HG03066 (cell line): ENCODE data around the gene GAS2L3.
"Not testable (repeated sequence)": the region's sequence is repeated elsewhere in the genome, so short reads cannot be mapped to it uniquely, and the experiment has no call there.

Experiments used
- ATAC-seq: cut with Tn5 transposase; IDR thresholded peaks from one replicate; pipeline ENCODE4 v1.9.1; 2021; ENCODE audit warnings: low read depth; ENCODE audit not compliant: unreplicated experiment

Gene GAS2L3

DNA sequence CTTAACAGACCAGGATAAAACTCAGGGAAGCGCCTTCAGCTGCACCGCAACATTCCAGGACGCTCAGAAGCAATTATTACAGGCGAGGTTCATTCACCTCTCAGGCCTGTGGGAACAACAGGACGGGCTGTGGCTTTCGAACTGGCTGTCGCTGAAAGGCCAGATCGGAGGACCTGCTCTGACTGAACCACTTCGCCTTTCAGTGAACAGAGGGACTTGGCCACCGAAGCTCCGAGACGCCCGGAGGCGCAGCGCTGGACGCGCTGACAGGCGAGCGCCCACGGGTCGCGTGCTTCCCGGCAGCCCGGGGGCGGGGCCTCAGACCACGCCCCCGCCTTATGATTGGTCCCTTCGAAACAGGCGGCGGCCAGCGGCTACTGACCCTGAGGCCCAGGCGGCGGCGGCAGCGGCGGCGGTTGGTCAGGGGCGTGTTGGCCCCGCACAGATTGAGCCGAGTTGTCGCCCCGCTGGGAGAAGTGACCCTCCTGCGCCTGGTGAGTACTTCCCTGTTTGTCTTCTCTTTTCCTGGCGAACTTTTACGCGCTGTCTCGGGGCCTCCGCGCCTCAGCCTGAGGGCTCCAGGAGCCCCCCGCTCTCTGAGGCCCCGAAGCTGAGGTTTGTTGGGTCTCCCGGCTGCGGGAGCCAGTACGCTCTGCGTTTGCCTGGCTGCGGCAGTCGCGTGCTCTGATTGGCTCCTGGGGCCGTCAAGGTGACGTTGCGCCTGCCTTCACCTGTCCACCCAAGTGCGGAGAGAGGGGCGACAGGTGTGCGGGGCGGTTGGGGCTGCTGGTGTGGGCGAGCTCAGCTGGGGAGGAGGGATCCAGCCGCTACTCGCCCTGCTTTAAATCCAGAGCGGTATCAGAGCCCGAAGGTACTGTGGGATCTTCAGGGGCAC lies at the start of gene GAS2L3:
Gene GAS2L3, plus strand, starts transcription at position 393 of the 895 bp plus-strand sequence. CDS start 21,221 bp downstream, outside the sequence.
- peak; percentile 94 for ATAC-seq

DNA sequence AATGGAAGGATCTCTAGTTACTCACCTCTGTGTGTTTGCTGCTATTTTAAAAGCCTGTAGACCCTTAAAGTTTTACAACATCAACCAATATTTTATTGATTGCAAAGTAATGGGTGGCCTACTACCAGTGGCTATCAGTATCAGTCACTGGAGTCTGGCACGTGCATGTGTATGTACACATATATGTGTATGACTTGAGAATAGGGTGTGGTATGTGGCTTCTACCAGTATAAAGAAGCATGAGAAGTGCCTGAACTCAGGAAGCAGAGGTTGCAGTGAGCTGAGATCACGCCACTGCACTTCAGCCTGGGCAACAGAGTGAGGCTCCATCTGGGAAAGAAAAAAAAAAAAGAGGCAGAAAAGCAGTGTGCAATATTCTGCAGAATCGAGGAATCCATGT lies 45.5 kb upstream of the GAS2L3 start:
- ATAC-seq: no peak

DNA sequence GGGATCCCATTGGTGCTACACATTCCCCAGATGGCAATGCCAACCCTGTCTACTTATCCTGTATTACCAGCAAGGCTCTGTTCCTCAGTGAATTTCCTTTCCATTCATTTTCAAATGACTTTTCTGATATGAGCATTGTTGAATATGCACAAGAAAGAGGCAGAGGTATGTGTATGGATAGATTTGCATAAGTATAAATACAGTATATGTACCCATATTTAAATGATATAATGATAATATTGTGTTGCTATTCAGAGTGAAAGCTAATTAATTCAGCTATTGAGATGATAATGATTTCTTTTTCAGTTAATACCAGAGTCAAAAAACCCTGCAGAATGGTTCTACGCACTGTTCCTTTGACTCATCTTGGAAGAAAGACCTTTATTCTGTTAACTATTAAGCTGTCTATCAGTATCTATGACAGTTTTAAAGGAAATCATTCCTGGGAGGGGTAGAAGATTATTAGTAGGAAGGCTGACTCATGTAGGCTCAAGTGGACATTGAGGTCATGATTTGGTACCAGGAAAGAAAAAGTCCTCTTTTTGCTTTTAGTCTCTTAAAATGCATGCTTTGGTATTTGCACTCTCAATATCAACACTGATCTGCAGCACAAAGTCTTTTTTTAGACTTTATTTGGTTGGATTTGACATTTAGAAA lies 44.9 kb upstream of the GAS2L3 start:
- no peak for ATAC-seq

DNA sequence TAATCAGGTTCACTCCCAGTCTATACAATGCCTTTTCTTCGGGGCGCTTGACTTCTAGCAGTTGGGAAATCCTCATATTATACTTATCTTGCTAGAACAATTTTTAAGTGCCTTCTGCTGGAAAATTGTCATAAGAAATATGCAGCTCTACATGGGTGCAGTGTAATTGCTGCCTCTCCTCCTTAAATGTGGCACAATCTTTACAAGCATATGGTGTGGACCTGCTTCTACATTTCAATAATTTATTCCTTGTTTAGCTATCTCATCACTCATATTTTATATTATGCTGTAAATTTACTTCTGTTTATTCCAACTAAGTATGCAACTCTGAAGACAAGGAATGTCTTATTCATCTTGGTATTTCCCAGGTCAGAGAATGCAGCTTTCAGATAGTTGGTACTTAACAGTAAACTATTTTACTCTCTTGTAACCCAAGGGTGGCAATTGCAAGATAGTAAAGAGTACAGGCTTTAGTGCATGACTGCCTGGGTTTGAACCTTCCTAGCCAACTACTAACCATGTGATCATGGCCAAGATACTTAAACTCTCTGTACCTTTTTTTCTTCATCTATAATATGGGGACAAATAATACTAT lies 43.6 kb upstream of the GAS2L3 start:
- ATAC-seq: no peak

DNA sequence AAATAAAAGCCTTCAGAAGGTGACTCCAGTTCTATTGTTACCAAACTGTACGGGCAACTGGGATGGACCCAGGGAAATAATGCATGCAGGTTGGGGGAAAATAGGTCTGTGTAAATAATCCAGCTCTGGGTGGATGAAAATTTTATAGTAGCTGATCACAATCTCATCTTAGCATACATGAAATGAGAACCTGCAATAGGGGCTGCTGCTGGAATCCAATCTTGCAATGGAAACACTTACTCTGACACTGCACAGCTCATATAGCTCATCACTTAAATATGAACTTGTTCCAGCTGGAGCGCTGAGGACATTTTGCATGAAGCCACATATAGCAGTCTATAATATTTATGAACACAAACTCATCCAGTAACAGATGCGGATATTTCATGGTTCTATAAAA lies 40.1 kb upstream of the GAS2L3 start:
- ATAC-seq: no peak

DNA sequence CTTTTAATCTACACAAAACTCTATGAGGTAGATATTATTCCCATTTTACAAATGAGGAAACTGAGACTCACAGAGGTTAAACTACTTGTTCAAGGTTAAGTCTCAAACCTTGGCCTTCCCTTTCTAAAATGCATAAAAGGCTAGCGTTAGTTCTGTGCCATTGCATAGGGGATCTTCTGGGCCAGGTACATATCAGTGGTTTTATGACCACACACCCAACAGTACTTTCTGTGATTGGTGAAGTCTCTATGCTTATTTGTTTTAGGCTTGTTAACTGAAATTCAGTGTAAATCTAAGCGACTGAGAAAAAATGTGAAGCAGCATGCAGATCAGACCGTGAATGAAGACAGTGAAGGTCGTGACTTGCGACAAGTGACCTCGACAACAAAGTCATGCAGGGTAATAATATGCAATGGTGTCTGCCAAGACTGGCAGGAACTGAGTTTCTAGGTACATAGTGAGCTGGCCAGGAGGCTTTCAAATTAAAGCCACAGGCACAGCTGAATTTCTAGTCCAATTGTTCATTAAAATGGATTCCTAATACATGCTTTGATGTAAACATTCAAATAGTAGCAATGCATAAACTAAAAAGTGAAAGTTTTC lies 38.8 kb upstream of the GAS2L3 start:
- ATAC-seq: no peak

DNA sequence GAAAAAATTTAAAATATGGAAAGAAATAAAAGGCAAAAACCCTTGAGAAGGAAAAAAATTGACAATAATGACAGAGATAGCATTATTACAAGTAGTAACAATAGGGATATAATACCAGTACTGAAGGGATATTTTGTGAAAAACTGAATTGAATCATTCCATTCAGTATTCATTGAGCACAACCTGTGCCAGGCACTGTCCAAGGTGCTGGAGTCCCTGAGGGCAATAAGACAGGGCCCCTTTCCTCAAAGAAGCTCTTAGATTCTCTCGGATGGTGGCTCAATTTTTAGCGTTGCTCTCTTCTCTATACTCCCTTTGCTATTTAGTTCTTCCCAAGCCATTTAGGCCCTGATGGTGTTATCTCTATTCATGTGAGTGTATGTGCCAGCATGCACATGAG lies 34.3 kb upstream of the GAS2L3 start:
- no peak for ATAC-seq

DNA sequence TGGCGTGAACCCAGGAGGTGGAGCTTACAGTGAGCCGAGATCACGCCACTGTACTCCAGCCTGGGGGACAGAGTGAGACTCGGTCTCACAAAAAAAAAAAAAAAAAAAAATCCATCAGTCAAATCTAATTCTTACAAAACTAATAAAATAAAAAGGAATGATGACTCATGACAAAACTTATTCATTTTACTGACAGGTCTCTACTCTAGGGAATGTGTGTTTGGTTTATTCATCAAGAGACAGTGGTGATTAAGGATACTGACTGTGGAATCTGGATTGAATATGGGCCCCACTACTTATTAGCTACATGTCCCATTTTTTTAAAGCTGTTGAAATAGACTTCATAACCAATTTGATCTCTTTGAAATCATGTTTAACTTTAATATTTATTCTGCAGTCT lies 29.3 kb upstream of the GAS2L3 start:
- ATAC-seq: no peak

DNA sequence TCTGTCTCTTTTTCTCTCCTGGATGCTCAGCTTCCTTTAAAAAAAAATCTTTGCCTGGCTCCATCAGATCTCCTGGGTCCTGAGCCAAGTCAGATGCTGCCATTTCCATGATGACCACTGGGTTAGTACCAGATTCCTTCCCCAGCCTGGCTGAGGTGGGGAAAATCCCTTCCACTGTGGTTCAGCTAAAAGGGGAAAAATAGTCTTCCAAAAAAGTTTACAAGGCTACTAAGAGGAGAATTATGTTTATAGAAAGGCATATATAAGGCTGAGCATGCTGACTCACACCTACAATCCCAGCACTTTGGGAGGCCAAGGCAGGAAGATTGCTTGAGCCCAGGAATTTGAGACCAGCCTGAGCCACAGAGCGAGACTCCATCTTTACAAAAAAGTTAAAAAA lies 28.4 kb upstream of the GAS2L3 start:
- no peak for ATAC-seq

DNA sequence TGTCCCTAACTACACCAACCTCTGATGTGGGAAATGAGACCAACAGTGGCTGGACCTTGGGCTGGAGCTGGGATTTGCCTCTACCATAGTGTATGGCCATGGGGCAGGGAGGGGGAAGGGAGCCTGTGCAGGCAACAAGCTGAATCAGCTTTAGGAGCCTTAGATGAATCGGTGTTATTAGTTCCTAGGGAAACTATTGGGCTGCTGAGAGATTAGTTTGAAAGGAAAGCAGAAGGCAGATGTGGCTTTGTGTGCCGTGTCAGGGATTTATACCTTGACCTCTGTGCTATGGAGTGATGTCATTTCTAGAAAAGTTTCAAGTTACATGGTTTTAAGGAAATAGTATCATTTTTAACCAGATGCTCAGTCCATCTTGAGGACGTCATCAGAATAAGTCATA lies 19.5 kb upstream of the GAS2L3 start:
- ATAC-seq: no peak

DNA sequence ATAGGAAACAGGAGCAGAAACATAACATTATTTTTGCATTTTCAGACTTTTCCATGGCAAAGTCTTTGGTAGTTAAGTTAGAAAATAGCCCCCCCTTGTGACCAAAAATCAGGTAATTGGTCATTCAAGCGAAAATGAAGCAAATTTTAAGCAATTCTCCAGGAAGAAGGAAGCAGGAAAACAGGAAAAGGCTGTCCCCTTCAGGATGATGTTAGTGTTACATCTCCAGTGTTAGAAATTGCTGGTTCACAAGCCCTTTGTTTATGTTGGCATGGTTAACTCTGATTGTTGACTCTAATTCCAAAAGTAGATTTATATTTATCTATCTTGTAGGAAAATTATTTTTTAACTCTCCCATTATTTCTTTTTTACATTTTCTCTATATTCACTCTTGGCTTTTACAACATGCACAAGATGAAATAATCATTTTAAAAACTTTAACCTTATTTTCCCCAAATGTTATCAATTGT lies 18.8 kb upstream of the GAS2L3 start:
- no peak for ATAC-seq

DNA sequence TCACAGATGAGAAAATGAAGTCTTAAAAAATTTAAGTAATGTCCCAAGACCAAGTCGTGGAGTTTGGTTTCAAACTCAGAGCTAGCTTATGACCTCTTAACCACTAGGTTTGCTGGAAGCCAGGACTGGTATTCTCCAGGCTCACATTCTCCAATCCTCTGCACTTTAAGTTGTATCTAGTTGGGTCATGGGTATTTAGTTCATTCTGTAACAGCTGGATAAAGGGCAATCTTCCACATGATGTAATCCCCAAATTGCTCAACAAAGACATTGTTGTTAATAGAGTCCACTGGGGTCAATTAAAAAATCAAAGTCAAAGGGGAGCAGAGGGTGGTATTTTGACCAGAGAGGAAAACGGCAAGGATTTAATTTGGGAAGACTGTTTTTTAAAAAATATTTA lies 17.8 kb upstream of the GAS2L3 start:
- no peak for ATAC-seq

DNA sequence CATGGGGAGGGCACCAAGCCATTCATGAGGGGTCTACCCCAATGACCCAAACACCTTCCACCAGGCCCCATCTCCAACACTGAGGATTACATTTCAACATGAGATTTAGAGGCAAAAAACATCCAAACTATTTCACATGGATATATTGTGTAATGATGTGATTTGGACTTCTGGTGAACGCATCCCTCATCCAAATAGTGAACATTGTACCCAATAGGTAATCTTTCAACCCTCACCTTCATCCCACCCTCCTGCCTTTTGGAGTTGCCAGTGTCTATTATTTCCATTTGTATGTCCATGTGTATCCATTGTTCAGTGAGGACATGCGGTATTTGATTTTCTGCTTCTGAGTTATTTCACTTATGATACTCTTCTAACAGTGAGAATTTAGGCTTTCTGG lies 16.1 kb upstream of the GAS2L3 start:
- ATAC-seq: no peak

DNA sequence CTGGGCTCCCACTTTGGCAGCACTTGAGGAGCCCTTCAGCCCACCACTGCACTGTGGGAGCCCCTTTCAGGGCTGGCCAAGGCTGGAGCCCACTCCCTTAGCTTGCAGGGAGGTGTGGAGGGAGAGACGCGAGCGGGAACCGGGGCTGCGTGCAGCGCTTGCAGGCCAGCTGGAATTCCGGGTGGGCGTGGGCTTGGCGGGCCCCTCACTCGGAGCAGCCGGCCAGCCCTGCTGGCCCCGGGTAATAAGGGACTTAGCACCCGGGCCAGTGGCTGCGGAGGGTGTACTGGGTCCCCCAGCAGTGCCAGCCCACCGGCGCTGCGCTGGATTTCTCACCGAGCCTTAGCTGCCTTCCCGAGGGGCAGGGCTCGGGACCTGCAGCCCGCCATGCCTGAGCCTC lies 14.2 kb upstream of the GAS2L3 start:
- ATAC-seq: not testable (repeated sequence)

DNA sequence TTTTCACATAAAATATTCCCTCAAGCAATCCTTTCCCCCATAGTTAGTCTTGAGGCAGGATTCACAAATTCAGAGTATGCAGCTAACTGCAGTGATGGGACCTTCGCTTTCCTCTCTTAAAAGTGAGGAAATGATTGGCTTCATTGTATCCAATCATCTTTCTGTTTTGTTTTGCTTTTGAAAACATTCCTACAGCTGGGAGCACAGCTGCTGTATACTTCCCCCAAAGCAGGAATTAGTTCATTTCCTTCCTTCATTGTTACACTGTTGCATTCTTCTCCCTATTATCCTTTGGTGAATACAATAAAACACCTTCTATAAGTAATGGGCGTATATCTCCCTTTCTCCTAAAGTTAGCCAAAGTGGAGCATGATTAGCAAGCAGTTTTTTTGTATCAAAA lies 9.4 kb upstream of the GAS2L3 start:
- ATAC-seq: no peak

DNA sequence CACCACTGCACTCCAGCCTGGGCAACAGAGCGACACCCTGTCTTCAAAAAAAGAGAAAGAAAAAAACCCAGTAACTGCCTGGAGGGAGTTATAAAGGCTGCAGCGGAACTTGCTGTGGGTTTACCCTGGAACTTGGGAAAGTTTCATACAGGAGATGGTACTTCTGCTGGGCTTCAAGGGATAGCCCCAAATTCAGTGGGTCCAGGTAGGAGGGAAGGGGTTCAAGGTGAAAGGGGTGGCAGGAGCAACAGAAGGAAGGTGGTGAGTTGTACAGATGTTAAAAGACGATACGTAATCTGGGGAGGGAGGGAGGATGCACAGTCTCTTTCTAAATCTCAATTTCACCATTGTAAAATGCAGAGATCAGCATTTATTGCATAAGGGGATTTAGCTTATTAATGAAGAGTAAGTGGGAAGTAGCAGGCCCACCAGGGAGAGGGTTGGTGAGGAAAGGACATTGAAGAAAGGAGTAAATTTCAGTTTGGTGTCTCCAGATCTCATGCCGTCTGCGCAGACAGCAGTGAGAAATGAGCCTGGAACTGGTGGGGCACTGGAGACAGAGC lies 8.5 kb upstream of the GAS2L3 start:
- no peak for ATAC-seq

DNA sequence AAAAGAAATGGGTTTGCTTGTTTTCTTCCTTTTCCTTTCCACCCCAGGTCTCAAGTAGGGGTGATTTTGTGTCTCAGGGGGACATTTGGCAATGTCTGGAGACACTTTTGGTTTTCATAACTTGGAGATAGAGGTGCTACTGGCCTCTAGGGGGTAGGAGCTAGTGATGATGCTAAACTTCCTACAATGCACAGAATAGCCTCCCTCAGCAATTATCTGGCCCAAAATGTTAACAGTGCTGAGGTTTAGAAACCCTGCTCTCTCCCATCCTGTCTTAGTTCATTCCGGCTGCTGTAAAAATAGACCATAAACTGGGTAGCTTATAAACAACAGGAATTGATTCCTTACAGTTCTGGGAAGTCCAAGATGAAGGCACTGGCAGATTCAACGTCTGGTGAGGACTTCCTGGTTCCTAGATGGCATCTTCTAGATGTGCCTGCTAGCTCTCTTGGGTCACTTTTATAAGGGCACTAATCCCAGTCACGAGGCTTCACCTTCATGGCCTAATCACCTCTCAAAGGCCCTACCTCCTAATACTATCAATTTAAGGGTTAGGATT lies 7.4 kb upstream of the GAS2L3 start:
- no peak for ATAC-seq

DNA sequence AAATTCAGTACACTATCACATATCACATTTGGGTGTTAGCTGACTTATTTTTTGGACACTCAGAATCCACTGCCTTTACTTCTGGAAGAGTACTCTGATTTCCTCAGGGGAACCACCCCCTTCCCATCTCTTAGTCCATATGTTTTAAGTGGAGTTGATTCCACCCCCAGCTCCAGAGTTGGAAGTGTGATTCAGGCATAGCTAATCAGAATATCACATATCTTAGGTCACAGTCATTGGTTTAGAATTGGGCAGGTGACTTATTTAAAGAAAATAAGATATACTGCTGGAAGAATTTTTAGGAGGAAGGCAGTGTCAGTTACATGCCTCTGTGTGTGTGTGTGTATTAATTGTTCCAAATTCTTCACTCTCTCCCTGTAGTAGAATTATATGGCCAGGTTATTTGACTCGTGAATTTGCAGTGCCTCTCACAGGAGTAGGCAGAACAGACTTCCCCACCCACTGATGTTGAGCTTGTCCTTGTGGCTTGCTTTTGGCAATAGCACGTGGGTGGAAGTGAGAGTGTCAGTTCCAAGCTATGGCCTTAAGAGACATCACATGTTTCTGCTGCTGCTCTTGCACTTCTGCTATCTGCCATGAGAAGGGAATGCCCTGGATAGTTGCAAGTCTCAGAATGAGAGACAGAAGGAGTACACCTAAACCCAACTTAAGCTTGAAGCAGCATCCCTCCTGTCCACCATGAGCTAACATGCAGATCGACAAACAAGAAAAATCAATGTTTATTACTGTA lies 6.4 kb upstream of the GAS2L3 start:
- ATAC-seq: peak; percentile 97

DNA sequence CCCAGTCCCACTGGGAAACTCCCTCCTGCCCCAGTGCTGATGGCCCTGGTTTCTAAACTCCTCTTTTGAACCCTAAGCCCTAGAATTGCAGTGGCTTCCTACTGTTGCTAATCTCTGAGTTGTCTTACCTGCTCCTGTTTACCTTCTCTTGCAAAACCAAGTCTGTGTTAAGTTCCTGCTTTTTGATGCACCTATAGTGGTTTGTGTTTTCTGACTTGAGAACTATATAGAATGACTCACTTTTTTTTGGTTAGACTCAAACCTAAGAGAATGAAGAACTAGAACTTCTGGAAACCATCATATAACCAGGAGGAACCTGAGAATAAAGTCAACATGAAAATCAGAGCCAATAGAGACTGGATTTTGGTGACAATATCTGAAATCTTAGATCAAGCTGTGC lies 5.5 kb upstream of the GAS2L3 start:
- ATAC-seq: no peak

DNA sequence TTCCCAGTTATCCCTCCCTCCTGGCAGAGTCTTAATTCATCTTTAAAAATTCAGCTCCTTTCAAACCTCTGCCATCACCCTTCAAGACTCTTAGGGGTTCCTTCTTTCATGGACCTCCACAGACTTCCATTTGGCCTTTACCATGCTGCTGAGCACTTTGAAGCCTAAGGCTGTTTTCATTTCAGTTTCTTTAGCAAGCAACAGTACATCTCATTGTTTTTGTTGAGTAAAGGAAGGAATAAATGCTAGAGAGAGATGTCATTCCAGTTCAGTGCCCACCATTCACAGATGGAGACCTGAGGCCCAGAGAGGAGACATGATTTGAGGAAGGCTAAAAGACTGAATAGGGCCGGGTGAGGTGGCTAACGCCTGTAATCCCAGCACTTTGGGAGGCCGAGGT lies 1.3 kb upstream of the GAS2L3 start:
- no peak for ATAC-seq
